ENCODE data around the gene CFD. TPM values are rescaled to one million over a fixed set of nuclear protein-coding genes. Genes with fewer than 3 reads are reported as not detected.
"Not testable (repeated sequence)": the region's sequence is repeated elsewhere in the genome, so short reads cannot be mapped to it uniquely, and the experiment has no call there.

The CFD gene
- polyA plus RNA-seq, 3 donors = 146 to 2,068 (median 706) TPM

DNA sequence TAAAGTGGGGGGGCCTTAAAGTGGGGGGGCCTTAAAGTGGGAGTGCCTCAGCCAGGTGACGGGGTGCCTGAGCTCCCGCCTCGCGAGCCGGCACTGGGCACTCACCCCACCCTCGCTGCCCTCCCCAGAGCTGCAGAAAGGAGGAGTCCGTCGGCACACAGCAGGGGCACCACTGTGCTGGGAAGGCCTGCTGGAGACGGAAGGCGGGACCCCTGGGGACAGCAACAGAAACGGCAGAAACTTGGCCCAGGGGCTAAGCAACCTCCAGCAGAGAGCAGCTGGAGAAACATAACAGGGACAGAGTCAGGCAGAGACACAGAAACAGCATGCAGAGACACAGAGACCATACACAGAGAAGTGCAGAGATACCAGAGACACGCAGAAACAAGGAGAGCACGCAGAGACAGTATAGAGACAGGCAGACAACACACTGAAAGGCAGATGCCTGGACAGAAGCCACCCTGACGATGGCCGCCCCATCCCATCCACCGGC lies 7.9 kb downstream of the CFD start:
- no peak overlapping the region for H3K27ac ChIP-seq (ENCODE audit: low read depth, low read length)
- WGBS, 3 donors = 74 to 87% (median 81%) methylated on average over 11 to 16 of the region's 16 CpGs

DNA sequence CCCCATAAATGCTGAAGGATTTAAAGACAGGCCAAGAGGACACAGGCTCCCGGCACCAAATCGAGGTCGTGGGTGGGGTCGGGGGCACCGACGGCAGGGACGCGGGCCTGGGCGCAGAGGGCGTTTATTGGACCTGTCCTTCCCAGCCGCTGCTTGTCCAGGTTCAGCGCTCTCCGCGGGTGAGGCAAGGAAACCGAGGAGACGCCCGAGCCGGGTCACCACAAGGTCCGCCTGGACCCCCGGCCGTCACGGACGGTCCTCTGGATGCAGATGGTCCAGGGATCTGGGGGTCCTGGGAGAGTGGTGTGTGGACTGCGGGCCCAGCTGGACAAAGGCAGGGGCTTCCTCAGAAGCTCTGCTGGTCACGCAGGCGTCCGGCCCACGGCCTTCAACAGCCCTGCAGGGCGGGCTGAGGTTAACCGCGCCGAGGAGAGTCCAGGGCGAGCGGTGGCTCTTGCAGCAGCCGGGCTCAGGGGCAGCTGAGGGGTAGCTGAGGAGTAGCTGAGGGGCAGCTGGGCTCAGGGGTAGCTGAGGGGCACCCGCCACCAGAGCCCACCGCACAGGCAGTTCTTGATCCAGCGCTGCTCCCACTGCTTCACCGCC lies 8.5 kb downstream of the CFD start:
- no peak overlapping the region for H3K27ac ChIP-seq (ENCODE audit: low read depth, low read length)
- WGBS, 3 donors = 94 to 97% (median 95%) methylated on average over 38 to 39 of the region's 39 CpGs

DNA sequence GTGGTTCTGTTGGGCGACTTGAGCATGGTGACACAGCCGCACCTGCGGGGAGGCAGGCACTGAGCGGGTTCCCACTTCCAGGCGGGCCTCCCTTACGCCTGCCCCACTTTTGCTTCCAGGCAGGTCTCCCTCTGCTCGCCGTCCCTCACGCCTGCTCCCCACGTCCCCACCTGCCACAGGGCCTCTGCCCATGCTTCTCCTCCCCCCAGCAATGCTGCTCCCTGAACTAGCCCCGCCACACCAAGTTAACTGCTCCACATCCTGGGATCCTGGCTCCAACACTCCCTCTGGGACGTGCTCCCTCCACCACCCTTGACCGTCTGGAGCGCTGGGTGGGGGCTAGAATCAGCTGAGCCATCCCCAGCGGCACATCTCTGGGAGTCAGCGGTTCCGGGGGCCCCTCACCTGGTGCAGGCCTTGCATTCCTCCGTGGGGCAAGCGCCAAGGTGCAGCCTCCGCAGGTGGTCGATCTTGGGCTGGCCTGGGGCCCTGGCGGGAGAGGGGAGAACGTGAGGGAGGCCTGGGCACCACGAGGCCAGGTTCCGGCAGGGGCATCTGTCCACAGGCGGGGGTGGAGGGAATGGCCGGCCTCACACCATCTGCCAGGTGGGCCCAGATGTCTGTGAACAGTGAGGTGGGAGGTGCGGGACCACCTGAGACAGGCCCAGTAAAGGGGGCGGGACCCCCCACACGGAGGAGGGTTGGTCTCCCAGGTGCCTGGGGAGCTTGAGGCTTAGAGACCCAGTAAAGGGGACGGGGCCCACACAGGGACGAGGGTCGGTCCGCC lies 9.2 kb downstream of the CFD start:
- WGBS, 3 donors = 85 to 94% (median 92%) methylated on average over 30 to 34 of the region's 34 CpGs
- no peak overlapping the region for H3K27ac ChIP-seq (ENCODE audit: low read depth, low read length)

DNA sequence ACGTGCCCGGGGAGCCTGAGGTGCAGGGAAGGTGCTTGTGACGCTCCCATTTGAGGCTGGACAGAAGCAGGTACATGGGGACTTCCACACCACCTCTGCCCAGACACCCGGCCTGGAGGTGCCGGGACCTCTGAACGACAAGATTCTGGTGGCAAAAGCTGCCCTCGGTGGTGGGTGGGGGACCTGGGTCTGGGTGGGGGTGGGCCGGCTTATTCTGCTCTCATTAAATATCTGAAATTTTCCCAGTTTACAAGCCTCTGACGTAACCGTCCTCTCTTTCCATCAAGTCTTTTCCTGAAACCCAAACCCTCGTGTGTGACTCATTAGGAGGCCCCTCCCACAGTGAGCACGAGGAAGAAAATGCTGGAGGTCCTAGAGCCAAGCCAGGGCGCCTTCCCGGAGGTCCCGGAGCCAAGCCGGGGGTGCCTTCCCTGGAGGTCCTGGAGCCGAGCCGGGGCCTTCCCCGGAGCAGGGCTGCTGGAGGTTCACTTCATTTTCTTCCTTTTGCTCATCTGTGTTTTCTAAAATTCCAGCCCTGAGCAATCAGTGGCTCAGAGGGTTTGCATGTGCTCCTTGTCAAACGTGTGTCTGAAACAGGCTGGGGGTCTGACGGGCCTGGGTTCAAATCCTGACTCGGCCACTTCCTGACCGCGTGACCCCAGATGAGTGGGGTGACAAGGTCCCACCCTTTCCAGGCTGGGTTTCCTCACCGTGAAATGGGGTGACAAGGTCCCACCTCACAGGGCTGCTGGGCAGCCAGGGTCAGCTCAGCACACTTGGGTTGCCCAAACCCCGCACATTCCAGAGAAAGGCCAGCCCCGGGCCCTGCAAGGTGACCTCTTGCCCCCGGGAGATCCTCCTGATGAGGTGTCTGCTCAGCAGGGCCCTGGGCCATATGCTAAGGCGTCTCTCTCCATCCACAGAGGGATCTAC lies 10.0 kb downstream of the CFD start:
- WGBS, 3 donors = 56 to 84% (median 66%) methylated on average over 29 of the region's 29 CpGs
- no peak overlapping the region for H3K27ac ChIP-seq (ENCODE audit: low read depth, low read length)

DNA sequence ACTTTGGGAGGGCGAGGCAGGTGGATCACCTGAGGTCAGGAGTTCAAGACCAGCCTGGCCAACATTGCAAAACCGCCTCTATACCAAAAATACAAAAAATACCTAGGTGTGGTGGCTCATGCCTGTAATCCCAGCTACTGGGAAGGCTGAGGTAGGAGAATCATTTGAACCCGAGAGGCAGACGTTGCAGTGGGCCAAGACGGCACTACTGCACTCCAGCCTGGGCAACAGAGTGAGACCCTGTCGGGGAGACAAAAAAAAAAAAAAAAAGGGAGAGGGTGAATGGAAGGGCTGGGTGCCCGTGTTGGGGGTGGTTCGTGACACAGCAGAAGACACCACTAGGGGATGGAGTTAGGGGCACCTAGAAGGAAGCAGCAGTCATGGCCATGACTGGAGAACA lies 10.8 kb downstream of the CFD start:
- 93 to 94% (median 94%) methylated on average over 8 of the region's 8 CpGs for WGBS, 3 donors

DNA sequence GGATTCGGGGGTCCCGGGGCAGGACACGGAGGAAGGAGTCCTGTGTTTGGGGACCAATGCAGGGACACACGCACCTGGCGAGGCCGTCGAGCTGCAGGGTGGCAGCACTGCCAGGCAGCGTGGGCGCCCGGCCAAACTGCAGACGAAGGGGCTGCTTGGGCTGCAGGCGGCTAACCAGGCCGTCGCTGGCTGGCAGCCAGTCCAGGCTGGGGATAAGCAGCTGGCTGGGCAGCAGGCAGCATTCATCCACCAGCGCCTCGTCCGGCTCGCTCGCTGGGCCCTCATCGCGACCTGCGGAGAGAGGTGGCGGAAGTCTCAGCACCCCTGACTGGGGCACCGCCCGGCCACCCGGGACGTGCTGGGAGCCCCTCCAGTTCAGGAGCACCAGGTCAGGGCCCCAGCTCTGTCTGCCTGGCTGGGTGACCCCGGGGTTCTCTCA lies 11.5 kb downstream of the CFD start:
- no peak overlapping the region for H3K27ac ChIP-seq (ENCODE audit: low read depth, low read length)
- WGBS, 3 donors = 82 to 89% (median 85%) methylated on average over 21 to 28 of the region's 28 CpGs

More for the DNA sequence above, 10.8 kb downstream of the CFD start:
- H3K27ac ChIP-seq (ENCODE audit: low read depth, low read length) = no peak overlapping the region

DNA sequence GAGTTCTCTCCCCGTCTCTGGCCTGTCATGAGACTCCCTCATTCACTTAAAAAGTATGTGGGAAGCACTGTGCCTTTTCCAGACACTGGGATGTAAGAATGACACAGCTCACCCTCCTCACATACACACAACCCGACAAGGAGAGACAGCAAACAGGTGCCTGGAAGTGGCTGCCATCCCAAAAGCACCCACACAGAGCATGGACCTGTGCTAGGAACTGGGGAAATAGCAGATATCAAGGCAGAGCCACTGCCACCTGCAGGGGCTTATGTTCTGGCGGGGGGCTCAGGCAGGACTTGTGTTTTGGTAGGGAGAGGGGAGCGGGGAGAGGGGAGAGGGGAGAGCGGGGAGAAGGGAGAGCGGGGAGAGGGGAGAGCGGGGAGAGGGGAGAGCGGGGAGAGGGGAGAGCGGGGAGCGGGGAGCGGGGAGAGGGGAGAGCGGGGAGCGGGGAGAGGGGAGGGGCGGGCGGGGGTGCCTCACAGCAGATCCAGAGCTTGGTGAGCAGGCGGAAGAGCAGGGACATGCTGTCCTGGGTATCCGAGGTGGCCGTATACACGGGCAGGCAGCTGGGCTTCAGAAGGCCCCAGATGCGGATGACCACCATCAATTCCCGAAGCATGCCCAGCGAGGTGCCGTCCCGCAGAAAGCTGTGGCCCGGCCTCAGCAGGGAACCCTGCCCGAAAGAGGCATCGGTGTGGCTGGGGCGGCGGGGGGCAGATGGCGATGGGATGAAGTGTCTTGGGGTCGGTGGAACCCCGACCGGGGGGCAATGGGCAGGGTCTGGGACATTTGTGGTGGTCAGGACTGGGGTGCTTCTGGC lies 12.2 kb downstream of the CFD start:
- no peak overlapping the region for H3K27ac ChIP-seq (ENCODE audit: low read depth, low read length)
- 86 to 95% (median 94%) methylated on average over 20 to 22 of the region's 33 CpGs for WGBS, 3 donors

DNA sequence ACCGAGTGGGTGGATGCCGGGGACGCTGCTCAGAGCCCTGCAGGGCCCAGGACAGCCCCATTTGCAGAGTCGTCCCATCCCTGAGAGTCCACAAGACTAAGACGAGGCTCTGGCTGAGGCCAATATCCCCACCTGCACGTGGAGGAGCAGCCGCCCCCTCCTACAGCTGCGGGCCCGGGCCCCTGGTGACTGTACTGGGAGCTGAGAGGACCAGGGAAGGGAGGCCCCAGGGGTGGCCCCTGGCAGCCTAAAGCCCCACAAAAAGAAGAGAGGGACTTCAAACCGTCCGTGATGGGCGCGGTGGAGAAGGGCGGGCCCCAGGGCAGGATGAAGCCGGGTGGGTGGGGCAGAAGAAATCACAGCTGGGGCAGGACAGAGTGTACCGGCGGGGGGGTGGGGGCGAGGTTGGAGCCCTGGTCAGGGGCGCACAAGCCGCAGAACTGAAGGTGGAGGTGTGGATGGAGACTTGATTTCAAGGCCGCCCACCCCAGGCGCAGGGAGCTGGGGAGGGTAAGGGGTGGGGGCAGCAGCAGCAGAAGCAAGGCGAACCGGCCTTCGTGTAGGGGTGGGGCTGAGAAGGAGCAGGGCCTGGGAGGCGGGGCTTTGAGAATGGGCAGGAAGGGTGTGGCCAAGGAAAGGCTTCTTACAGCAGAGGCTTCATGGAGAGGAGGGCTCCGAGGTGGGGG lies 12.9 kb downstream of the CFD start:
- no peak overlapping the region for H3K27ac ChIP-seq (ENCODE audit: low read depth, low read length)
- WGBS, 3 donors = 72 to 79% (median 74%) methylated on average over 26 to 27 of the region's 27 CpGs

DNA sequence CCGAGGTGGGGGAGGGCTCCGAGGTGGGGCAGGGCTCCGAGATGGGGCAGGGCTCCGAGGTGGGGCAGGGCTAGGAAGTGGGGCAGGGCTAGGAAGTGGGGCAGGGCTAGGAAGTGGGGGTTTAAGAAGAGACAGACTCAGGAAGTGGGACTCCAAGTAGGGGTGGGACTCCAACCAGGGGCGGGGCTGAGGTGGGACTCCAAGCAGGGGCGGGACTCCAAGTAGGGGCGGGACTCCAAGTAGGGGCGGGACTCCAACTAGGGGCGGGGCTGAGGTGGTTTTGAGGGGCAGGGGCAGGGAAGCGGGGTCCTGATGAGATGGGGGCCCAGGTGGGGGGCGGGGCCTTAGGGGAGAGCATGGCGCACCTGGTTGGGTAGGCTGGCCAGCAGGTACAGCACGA lies 13.6 kb downstream of the CFD start:
- 86 to 97% (median 95%) methylated on average over 5 to 9 of the region's 13 CpGs for WGBS, 3 donors
- no peak overlapping the region for H3K27ac ChIP-seq (ENCODE audit: low read depth, low read length)

DNA sequence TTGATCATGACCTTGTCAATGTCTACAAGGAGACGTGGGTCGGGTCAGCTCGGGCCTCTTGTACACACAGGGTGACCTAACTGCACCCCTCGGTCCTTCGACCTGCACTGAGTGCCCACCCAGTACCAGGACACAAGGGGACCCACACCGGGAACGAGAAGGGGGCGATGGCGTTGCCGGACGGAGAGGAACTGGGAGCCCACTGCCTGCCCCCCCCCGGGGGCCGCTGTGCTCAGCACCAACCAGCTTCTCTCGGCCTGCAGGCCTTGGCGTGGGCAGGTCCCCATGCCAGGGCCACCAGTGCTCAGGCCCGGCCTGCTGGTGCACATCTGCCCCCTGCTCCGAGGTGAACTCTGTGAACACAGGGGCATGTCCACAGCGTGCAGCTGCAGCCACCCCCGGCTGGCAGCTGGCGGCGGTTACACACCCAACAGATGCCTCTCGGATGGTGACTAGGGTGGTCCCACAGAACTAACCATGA lies 14.1 kb downstream of the CFD start:
- H3K27ac ChIP-seq (ENCODE audit: low read depth, low read length) = no peak overlapping the region
- WGBS, 3 donors = 92 to 97% (median 93%) methylated on average over 22 of the region's 22 CpGs

DNA sequence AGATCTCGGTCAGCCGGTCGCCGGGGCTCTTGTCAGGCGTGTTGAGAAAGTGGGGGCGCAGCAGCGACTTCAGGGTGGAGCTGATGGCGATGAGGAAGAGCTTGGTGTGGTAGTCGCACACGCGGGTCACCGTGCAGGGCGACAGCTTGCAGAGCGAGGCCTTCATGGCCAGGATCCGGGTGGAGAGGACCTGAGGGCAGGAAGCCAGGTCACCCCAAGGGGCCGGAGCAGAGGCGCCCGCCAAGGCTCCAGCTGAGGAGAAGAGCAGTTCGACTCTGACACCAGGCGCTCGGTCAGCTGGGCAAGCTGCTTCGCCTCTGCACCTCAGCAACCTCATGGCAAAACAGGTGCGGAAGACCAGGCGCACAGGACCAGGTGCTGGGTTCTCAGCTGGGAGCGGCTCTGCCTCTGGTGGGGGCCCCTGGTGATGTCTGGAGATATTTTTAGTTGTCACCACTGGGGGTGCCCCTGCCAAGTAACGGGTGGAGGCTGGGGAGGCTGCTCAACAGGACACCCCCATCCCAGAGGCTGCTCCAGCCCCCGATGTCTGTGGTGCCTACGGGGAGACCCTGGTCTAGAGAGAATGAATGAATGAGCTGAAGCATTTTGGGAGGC lies 15.9 kb downstream of the CFD start:
- WGBS, 3 donors = 89 to 94% (median 93%) methylated on average over 28 of the region's 28 CpGs
- H3K27ac ChIP-seq (ENCODE audit: low read depth, low read length) = no peak overlapping the region

DNA sequence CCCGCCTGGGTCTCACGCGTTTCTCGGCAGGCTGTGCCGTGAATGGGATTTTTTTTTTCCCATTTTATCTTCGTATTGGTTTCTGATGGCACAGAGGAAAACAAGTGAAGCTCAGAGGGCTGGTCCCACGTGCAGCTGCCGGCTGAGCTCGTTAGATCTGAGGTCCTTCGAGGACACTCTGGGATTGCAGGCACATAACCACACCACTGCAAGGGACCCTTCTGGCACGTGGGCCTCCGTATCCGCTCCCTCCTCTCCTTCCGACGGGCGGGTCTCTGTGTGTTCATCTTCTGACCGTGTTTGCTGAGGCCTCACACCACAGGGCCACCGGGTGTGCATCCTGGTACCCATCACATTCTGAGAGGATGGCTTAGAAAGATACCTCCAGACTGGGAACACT lies 16.6 kb downstream of the CFD start:
- 83 to 86% (median 84%) methylated on average over 18 of the region's 18 CpGs for WGBS, 3 donors
- no peak overlapping the region for H3K27ac ChIP-seq (ENCODE audit: low read depth, low read length)

DNA sequence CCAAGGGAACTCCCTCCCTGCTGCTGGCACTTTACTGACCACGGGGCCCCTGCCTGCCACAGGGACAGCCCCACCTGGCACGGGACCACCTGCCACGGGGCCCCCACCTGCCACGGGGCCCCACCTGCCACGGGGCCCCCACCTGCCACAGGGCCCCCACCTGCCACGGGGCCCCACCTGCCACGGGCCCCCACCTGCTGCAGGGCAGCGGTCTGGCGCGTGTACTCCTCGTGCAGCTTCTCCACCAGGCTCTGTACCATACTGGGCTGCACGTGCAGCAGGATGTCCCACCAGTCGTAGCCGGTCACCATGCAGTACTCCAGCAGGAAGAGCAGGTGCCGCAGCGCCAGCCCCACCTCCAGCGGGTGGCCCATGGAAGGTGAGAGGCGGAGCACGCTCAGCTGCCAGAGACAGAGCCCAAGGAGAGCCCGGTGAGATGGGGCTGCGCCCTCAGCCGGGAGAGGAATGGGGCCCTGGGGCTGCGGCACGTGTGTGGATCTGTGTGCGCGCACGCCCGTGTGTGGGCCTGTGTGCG lies 17.4 kb downstream of the CFD start:
- WGBS, 3 donors = 88 to 93% (median 92%) methylated on average over 27 to 29 of the region's 29 CpGs

DNA sequence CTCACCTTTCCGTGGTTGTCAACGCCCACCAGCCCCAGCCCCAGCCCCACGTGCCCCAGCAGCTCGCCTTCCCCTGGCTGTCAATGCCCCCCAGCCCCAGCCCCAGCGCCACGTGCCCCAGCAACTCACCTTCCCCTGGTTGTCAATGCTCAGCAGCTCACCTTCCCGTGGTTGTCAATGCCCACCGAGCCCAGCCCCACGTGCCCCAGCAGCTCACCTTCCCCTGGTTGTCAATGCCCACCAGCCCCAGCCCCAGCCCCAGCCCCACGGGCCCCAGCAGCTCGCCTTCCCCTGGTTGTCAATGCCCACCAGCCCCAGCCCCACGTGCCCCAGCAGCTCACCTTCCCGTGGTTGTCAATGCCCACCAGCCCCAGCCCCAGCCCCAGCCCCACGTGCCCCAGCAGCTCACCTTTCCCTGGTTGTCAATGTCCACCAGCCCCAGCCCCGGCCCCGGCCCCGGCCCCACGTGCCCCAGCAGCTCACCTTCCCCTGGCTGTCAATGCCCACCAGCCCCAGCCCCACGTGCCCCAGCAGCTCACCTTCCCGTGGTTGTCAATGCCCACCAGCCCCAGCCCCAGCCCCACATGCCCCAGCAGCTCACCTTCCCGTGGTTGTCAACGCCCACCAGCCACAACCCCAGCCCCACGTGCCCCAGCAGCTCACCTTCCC lies 18.7 kb downstream of the CFD start:
- WGBS, 3 donors = 84 to 93% (median 90%) methylated on average over 20 to 23 of the region's 23 CpGs
- not testable (repeated sequence) for H3K27ac ChIP-seq (ENCODE audit: low read depth, low read length)

More for the DNA sequence above, 17.4 kb downstream of the CFD start:
- H3K27ac ChIP-seq (ENCODE audit: low read depth, low read length) = no peak overlapping the region

DNA sequence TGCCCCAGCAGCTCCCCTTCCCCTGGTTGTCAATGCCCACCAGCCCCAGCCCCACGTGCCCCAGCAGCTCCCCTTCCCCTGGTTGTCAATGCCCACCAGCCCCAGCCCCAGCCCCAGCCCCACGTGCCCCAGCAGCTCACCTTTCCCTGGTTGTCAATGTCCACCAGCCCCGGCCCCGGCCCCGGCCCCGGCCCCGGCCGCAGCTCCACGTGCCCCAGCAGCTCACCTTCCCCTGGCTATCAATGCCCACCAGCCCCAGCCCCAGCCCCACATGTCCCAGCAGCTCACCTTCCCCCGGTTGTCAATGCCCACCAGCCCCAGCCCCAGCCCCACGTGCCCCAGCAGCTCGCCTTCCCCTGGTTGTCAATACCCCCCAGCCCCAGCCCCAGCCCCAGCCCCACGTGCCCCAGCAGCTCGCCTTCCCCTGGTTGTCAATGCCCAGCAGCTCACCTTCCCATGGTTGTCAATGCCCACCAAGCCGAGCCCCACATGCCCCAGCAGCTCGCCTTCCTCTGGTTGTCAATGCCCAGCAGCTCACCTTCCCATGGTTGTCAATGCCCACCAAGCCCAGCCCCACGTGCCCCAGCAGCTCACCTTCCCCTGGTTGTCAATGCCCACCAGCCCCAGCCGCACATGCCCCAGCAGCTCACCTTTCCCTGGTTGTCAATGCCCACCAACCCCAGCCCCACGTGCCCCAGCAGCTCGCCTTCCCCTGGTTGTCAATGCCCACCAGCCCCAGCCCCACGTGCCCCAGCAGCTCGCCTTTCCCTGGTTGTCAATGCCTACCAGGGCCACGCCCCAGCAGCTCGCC lies 19.5 kb downstream of the CFD start:
- 87 to 91% (median 89%) methylated on average over 24 of the region's 24 CpGs for WGBS, 3 donors
- not testable (repeated sequence) for H3K27ac ChIP-seq (ENCODE audit: low read depth, low read length)

Data from adipose tissue (tissue), 3 donors.